ENCODE results near the gene KIAA1958. TPM values are rescaled to one million over a fixed set of nuclear protein-coding genes. Genes with fewer than 3 reads are reported as not detected.

The KIAA1958 gene
- polyA plus RNA-seq, 2 of the 4 experiments (the other 2 are of a cell fraction), result 2.2 to 3.7 TPM

DNA sequence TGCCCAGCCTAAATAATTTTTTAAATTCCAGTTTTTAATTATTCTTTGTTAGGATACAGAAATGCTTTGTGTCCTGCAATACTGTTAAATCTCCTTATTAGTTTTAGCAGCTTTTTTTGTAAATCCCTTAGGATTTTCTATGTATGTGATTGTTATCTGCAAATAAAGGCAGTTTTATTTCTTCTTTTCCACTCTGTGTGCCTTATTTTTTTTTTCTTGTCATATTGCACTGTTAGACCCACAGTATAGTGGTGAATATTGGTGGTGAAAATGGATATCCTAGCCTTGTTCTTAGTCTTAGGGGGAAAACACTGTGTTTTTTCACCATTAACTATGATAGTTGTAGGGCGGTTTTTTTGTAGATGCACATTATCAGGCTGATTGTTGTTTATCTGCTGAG is 11.3 kb upstream of the KIAA1958 start:
- POLR2A ChIA-PET, result no interaction called here
- Histone ChIP-seq H3K4me3 (no peak overlapping the region), H3K4me2 (no peak overlapping the region), H3K27ac (no peak overlapping the region), H3K9me3 (peaks cover 16% of the 10 kb centered on the region; the same call in 2 of the 3 replicates), H3K4me1 (no peaks in the 10 kb centered on the region)
- TF ChIP-seq RNF2 (IDR thresholded peaks at IDR 0.05; ENCODE audit: borderline replicate concordance, low read depth) (no peak), NFE2L2 (conservative IDR thresholded peaks at IDR 0.05; ENCODE audit: low read length) (no peak), MAX (IDR thresholded peaks at IDR 0.05) (no peak), MAFK (IDR thresholded peaks at IDR 0.05; ENCODE audit: partially characterized antibody) (no peak), ZC3H11A (IDR thresholded peaks at IDR 0.05) (no peak), ZFP36 (IDR thresholded peaks at IDR 0.05; ENCODE audit: borderline replicate concordance, partially characterized antibody) (no peak), EP300 (IDR thresholded peaks at IDR 0.05) (no peak), HDAC2 (IDR thresholded peaks at IDR 0.05) (no peak), RARB (CRISPR knock-in tag; IDR thresholded peaks at IDR 0.05) (no peak), FOSB (CRISPR knock-in tag; IDR thresholded peaks at IDR 0.05) (no peak), FOSL2 (IDR thresholded peaks at IDR 0.05) (no peak), FOSL2 (CRISPR knock-in tag; IDR thresholded peaks at IDR 0.05) (no peak), JUN (IDR thresholded peaks at IDR 0.05) (no peak), EHF (CRISPR knock-in tag; IDR thresholded peaks at IDR 0.05) (no peak), CBX2 (IDR thresholded peaks at IDR 0.05; ENCODE audit: borderline replicate concordance, low read depth) (no peak), CBX8 (IDR thresholded peaks at IDR 0.05) (no peak), ZNF302 (CRISPR knock-in tag; IDR thresholded peaks at IDR 0.05) (no peak)
- TF ChIP-seq, protein P1, sequence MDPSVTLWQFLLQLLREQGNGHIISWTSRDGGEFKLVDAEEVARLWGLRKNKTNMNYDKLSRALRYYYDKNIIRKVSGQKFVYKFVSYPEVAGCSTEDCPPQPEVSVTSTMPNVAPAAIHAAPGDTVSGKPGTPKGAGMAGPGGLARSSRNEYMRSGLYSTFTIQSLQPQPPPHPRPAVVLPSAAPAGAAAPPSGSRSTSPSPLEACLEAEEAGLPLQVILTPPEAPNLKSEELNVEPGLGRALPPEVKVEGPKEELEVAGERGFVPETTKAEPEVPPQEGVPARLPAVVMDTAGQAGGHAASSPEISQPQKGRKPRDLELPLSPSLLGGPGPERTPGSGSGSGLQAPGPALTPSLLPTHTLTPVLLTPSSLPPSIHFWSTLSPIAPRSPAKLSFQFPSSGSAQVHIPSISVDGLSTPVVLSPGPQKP (IDR thresholded peaks at IDR 0.05; ENCODE audit: low read depth, low read length), result no peak
- ATAC-seq, result no peak
- DNase-seq (ENCODE audit: low read depth in 1 of 2, low spot score in 1 of 2), result no peak
- FAIRE-seq, result no peak
- WGBS (ENCODE audit: missing lambda C conversion rate), result 87% methylated on average over 1 of the region's 1 CpG
- CTCF ChIA-PET, result interaction anchor here (1.4 kb wide), 1 partner anchor 10 kb away, joined by 5 read pairs; no protein-coding TSS in a partner anchor

DNA sequence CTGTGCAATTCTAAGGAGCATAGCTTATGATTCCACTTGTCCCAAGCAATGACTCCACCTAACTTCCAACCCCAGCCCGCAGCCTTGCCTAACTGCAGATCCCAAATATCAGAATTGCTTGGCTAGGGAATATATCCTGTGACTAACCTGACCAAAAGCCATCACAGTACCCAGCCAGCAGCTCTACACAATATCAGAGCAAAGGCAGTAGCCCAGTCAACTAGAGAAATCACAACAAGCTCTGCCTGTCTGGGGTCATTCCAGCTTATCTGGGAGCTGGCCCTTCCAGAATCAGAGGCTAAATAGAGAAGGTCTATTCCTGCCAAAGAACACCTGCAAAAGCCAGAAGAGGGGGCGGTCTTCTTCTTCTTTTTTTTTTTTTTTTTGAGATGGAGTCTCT is 9.3 kb upstream of the KIAA1958 start:
- Histone ChIP-seq H3K4me3 (no peak overlapping the region), H3K27ac (no peak overlapping the region), H3K9me3 (peaks cover 16% of the 10 kb centered on the region; the same call in 2 of the 3 replicates), H3K4me2 (no peak overlapping the region), H3K4me1 (no peaks in the 10 kb centered on the region)
- POLR2A ChIA-PET, result interaction anchor here (1.0 kb wide), 1 partner anchor 9 kb away, joined by 6 read pairs; the partner anchor contains the start of gene KIAA1958
- FAIRE-seq (no peak), DNase-seq (ENCODE audit: low read depth in 1 of 2, low spot score in 1 of 2) (no peak), ATAC-seq (no peak)
- TF ChIP-seq MAX (IDR thresholded peaks at IDR 0.05) (no peak), ZFP36 (IDR thresholded peaks at IDR 0.05; ENCODE audit: borderline replicate concordance, partially characterized antibody) (no peak), EP300 (IDR thresholded peaks at IDR 0.05) (no peak), POLR2A (IDR thresholded peaks at IDR 0.05; ENCODE audit: low read length) (no peak), HOXB13 (CRISPR knock-in tag; IDR thresholded peaks at IDR 0.05; ENCODE audit: low read depth) (no peak), NFE2L2 (conservative IDR thresholded peaks at IDR 0.05; ENCODE audit: low read length) (no peak), SMC3 (IDR thresholded peaks at IDR 0.05) (no peak), KDM1A (IDR thresholded peaks at IDR 0.05; ENCODE audit: low read depth) (no peak), SREBF2 (IDR thresholded peaks at IDR 0.05) (no peak), JUN (IDR thresholded peaks at IDR 0.05) (no peak), FOSB (CRISPR knock-in tag; IDR thresholded peaks at IDR 0.05) (no peak), TFCP2L1 (CRISPR knock-in tag; IDR thresholded peaks at IDR 0.05) (no peak)
- TF ChIP-seq, protein P2, sequence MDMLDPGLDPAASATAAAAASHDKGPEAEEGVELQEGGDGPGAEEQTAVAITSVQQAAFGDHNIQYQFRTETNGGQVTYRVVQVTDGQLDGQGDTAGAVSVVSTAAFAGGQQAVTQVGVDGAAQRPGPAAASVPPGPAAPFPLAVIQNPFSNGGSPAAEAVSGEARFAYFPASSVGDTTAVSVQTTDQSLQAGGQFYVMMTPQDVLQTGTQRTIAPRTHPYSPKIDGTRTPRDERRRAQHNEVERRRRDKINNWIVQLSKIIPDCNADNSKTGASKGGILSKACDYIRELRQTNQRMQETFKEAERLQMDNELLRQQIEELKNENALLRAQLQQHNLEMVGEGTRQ (IDR thresholded peaks at IDR 0.05), result no peak
- CTCF ChIA-PET, result interaction anchor here (1.5 kb wide), 1 partner anchor 8 kb away, joined by 5 read pairs; no protein-coding TSS in a partner anchor
- 96% methylated on average over 2 of the region's 2 CpGs for WGBS (ENCODE audit: missing lambda C conversion rate)
